Esophagus muscularis mucosa (tissue), 4 donors: ENCODE results near the gene FOLR2. TPM values are rescaled to one million over a fixed set of nuclear protein-coding genes. Genes with fewer than 3 reads are reported as not detected.

ENCODE experiments used
- DNase-seq: peaks from one replicate; pipeline ENCODE4 v3.0.0-alpha.2; 2017; ENCODE audit errors: extremely low spot score
- H3K27ac ChIP-seq, 4 donors: fragments of 200-600 bp; sonication (generic); replicated peaks in 1 of 4; 1 replicate in 3 of 4; 2 replicates in 1 of 4; pipeline ENCODE4 v1.5.1; 2016 to 2019; ENCODE audit warnings: mild to moderate bottlenecking in 1 of 4
- H3K27me3 ChIP-seq, 4 donors: fragments of 200-600 bp; sonication (generic); one replicate each; pipeline versions ENCODE4 v1.5.1 to v1.6.0; 2016 to 2019
- H3K36me3 ChIP-seq, 4 donors: fragments of 200-600 bp; sonication (generic); one replicate each; pipeline ENCODE4 v1.5.1; 2016 to 2019
- H3K4me1 ChIP-seq, 4 donors: fragments of 200-600 bp; sonication (generic); one replicate each; pipeline ENCODE4 v1.5.1; 2016 to 2019
- H3K4me3 ChIP-seq, 4 donors: fragments of 200-600 bp; sonication (generic); 1 replicate in 2 of 4; 2 replicates in 2 of 4; pipeline ENCODE4 v1.5.1; 2016 to 2019; ENCODE audit warnings: mild to moderate bottlenecking in 4 of 4, moderate library complexity in 1 of 4
- H3K9me3 ChIP-seq, 4 donors: fragments of 200-600 bp; sonication (generic); 1 replicate in 3 of 4; 2 replicates in 1 of 4; pipeline ENCODE4 v1.5.1; 2016 to 2019
- CTCF ChIP-seq, 3 experiments: fragments of 200-600 bp in 2 of 3; fragments of 450-650 bp in 1 of 3; sonication (generic) in 2 of 3; IDR thresholded peaks; one replicate each; pipeline ENCODE4 v1.5.1; 2017 to 2019; ENCODE audit warnings: antibody characterized with exemption in 3 of 3, mild to moderate bottlenecking in 2 of 3, moderate library complexity in 1 of 3
- EP300 ChIP-seq: sonication (generic); formaldehyde crosslinking; IDR thresholded peaks from one replicate; pipeline ENCODE4 v1.6.1; 2017; ENCODE audit warnings: antibody characterized with exemption
- POLR2A ChIP-seq: fragments of 450-650 bp; IDR thresholded peaks from one replicate; pipeline ENCODE4 v1.6.1; 2017; ENCODE audit warnings: antibody characterized with exemption, moderate library complexity, mild to moderate bottlenecking, low read depth
- POLR2AphosphoS5 ChIP-seq, 2 donors: sonication (generic); formaldehyde crosslinking; IDR thresholded peaks; one replicate each; pipeline ENCODE4 v1.6.1; 2017; ENCODE audit warnings: antibody characterized with exemption in 2 of 2
- WGBS: methylation state at CpG from one replicate; pipeline ENCODE4 v1.1.5; 2018; 5-methylcytosine and 5-hydroxymethylcytosine counted together
- intact Hi-C: fragments of 100-400 bp; cut with DNase I; formaldehyde crosslinking; loops from one replicate; pipeline ENCODE4 v1.15.1; 2023
- total RNA-seq, 4 donors: library from RNA; depleted of rRNA; stranded (reverse); fragments of >200 nt; gene quantifications; one replicate each; pipeline versions ENCODE4 v1.1.0 to v1.2.1, GENCODE V29; 2016

FOLR2 gene
- total RNA-seq, 4 donors from 2014 or later: 26.6 to 78.7 (median 33.1) TPM

- H3K27me3 ChIP-seq: peaks cover 2 to 26% (median 9%) of the 10 kb centered on the region in 4 donors
- no peak for TF ChIP-seq EP300
- TF ChIP-seq POLR2A: no peak
- no peak for TF ChIP-seq POLR2AphosphoS5 (IDR thresholded peaks at IDR 0.05)
- peak; percentile 71 to 91 (median 80) for TF ChIP-seq CTCF (IDR thresholded peaks at IDR 0.05)
- H3K27ac ChIP-seq: peak overlapping the region; percentile 76 to 86 (median 78)
- no peak for DNase-seq
- no peaks in the 10 kb centered on the region for H3K9me3 ChIP-seq
- H3K4me1 ChIP-seq: peaks cover 42 to 82% (median 68%) of the 10 kb centered on the region in 4 donors
- no peak overlapping the region for H3K4me3 ChIP-seq
- intact Hi-C loops: loop anchor here (1.0 to 5.0 kb wide), 2 partner anchors 14 to 179 kb away; partner anchors contain the start of gene INPPL1
- 50% methylated on average over 11 of the region's 16 CpGs for WGBS
- peaks cover 22 to 54% (median 51%) of the 10 kb centered on the region in 4 donors for H3K36me3 ChIP-seq
Measured at GRCh38 chr11:72238040-72238450, 21.5 kb downstream of the FOLR2 start.

- H3K27ac ChIP-seq: peak overlapping the region; percentile 76 to 86 (median 78)
- intact Hi-C loops: loop anchor here (1.0 to 5.0 kb wide), 2 partner anchors 14 to 179 kb away; partner anchors contain the start of gene INPPL1
Measured at GRCh38 chr11:72238492-72239312, 22.1 kb downstream of the FOLR2 start.

GRCh38 chr11:72239313-72239848 lies 22.8 kb downstream of the FOLR2 start:
- DNase-seq: no peak
- Histone ChIP-seq H3K4me3 (peak overlapping the region; percentile 47 to 62 (median 55)), H3K36me3 (peaks cover 10 to 41% (median 38%) of the 10 kb centered on the region in 4 donors), H3K9me3 (no peaks in the 10 kb centered on the region), H3K27me3 (peaks cover 16 to 39% (median 22%) of the 10 kb centered on the region in 4 donors), H3K4me1 (peaks cover 51 to 81% (median 77%) of the 10 kb centered on the region in 4 donors), H3K27ac (peak overlapping the region; percentile 76 to 86 (median 78))
- TF ChIP-seq POLR2AphosphoS5 (IDR thresholded peaks at IDR 0.05) (peak in 1 of 2 donors; percentile 16), POLR2A (no peak), CTCF (IDR thresholded peaks at IDR 0.05) (no peak), EP300 (no peak)
- 10% methylated on average over 7 of the region's 25 CpGs for WGBS
- intact Hi-C loops: loop anchor here (5.0 kb wide), 1 partner anchor 178 kb away; no protein-coding TSS in a partner anchor

More at GRCh38 chr11:72238492-72239312, 22.1 kb downstream of the FOLR2 start:
- TF ChIP-seq POLR2A: no peak
- DNase-seq: no peak
- H3K4me3 ChIP-seq: peak overlapping the region in 3 of 4 donors; percentile 47 to 62 (median 56)
- 63% methylated on average over 28 of the region's 28 CpGs for WGBS
- H3K9me3 ChIP-seq: no peaks in the 10 kb centered on the region
- peaks cover 44 to 81% (median 71%) of the 10 kb centered on the region in 4 donors for H3K4me1 ChIP-seq
- peaks cover 9 to 33% (median 16%) of the 10 kb centered on the region in 4 donors for H3K27me3 ChIP-seq
- H3K36me3 ChIP-seq: peaks cover 16 to 48% (median 44%) of the 10 kb centered on the region in 4 donors

GRCh38 chr11:72239849-72240460 lies 23.4 kb downstream of the FOLR2 start:
- TF ChIP-seq CTCF (IDR thresholded peaks at IDR 0.05): peak; percentile 21 to 42 (median 25)
- TF ChIP-seq POLR2AphosphoS5 (IDR thresholded peaks at IDR 0.05): peak in 1 of 2 donors; percentile 42
- TF ChIP-seq POLR2A: no peak
- no peak for TF ChIP-seq EP300
- H3K4me1 ChIP-seq: peaks cover 54 to 80% (median 78%) of the 10 kb centered on the region in 4 donors
- H3K27me3 ChIP-seq: peaks cover 18 to 45% (median 28%) of the 10 kb centered on the region in 4 donors
- no peak for DNase-seq
- H3K36me3 ChIP-seq: peaks cover 9 to 35% (median 32%) of the 10 kb centered on the region in 4 donors
- H3K4me3 ChIP-seq: peak overlapping the region; percentile 47 to 62 (median 55)
- no peaks in the 10 kb centered on the region for H3K9me3 ChIP-seq
- H3K27ac ChIP-seq: peak overlapping the region; percentile 76 to 86 (median 78)
- 23% methylated on average over 2 of the region's 69 CpGs for WGBS
- intact Hi-C loops: loop anchor here (5.0 kb wide), 1 partner anchor 177 kb away; no protein-coding TSS in a partner anchor
